Measurements from ENCODE around the gene RMND5B.

RMND5B gene

DNA sequence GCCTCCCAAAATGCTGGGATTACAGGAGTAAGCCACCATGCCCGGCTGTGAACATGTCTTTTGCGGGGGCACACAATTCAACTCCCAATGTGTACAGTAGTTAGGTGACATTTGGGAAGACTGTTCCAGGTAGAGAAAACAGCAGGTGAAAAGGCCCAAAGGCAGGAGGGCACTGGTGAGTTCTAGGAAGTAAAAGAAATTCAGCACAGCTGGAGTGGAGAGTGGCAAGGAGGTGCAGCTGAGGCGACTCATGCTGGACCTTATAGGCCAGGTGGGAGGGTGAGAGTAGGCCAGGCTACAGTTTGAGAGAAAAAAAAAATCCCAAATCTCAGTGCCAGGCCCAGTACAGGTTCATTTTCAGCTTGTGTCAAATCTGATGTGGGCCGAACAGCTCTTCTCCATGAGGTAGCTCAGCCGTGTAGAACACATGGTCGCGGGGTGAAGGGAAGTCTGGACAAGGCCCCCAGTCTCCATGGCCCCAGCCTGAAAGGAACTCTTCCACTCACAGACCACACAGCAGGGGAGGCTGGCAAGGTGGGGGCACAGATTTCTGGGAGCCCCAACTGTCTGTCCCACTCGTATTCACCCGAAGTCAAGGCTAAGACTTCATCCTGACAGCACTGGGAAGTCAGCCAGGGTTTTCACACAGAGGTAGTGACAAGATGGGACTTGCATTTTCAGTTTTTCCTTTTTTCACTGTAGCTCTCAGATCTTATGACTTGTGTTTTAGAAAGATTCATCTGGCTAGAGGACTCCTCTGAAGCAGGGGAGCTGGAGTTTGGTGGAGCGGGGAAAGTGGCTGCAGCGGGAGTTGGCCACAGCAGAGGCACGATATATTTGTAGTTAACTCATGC lies 69.0 kb downstream of the RMND5B start:
- Histone ChIP-seq H3K27me3 (replicated peaks; ENCODE audit: control insufficient read depth, insufficient read depth, low read length) (peaks cover 3% of the 10 kb centered on the region), H3K4me1 (ENCODE audit: control insufficient read depth, insufficient read depth, low read length) (no peaks in the 10 kb centered on the region), H3K4me3 (ENCODE audit: low read length) (no peak overlapping the region), H3K9me3 (ENCODE audit: control insufficient read depth, low read length) (no peaks in the 10 kb centered on the region), H3K36me3 (ENCODE audit: control insufficient read depth, insufficient read depth, low read length, severe bottlenecking) (no peaks in the 10 kb centered on the region), H3K9ac (ENCODE audit: low read length) (no peak overlapping the region)
- DNase-seq (ENCODE audit: low read depth), result no peak

All from adipocyte (in vitro differentiated cells).